WERI-Rb-1 (cell line): ENCODE measurements around the gene ARHGEF2.
A peak's percentile ranks its signal among the peaks of the same experiment; 100 is the strongest.

Source experiments
- DNase-seq: peaks from one replicate; pipeline ENCODE4 v3.0.0-alpha.2; 2020
- H3K27ac ChIP-seq: fragments of 250-450 bp; sonication (Bioruptor Pico); 2 replicates; pipeline ENCODE4 v1.5.1; 2020; ENCODE audit warnings: mild to moderate bottlenecking, moderate library complexity
- H3K27me3 ChIP-seq: fragments of 250-450 bp; sonication (Bioruptor Pico); 2 replicates; pipeline ENCODE4 v1.5.1; 2021; ENCODE audit warnings: mild to moderate bottlenecking, low read depth, moderate library complexity; ENCODE audit not compliant: insufficient read depth, severe bottlenecking
- H3K36me3 ChIP-seq: fragments of 250-450 bp; sonication (Bioruptor Pico); 2 replicates; pipeline ENCODE4 v1.5.1; 2020; ENCODE audit warnings: mild to moderate bottlenecking, moderate library complexity
- H3K4me3 ChIP-seq: 2 replicates; pipeline ENCODE4 v1.5.1; 2011; ENCODE audit warnings: low read depth, mild to moderate bottlenecking, control low read depth, low read length
- H3K9me3 ChIP-seq: fragments of 250-450 bp; sonication (Bioruptor Pico); 2 replicates; pipeline ENCODE4 v1.5.1; 2021; ENCODE audit warnings: mild to moderate bottlenecking, moderate library complexity; ENCODE audit not compliant: severe bottlenecking
- CTCF ChIP-seq: IDR thresholded peaks from 2 replicates; pipeline ENCODE4 v1.5.1; 2011; ENCODE audit warnings: low read depth, mild to moderate bottlenecking, control low read depth, inconsistent platforms, low read length

Gene ARHGEF2

DNA sequence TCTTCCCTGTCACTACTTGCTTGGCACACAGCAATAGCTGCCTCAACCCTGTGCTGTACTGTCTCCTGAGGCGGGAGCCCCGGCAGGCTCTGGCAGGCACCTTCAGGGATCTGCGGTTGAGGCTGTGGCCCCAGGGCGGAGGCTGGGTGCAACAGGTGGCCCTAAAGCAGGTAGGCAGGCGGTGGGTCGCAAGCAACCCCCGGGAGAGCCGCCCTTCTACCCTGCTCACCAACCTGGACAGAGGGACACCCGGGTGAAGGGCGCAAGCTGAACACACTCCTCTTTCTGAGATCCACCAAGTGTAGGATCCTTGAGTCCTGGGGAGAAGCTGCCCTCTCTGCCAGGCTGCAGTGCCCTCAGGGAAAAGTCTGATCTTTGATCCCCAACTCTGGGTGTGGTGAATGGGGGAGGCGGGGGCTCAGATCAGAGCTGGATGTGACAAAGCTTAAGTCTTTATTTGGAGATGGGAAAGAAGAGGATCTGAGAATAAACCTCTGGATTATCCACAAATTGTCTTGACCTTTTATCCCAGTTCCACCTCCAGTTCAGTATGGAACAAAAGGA lies 35.7 kb downstream of the ARHGEF2 start:
- Histone ChIP-seq H3K9me3 (no peaks in the 10 kb centered on the region), H3K27ac (no peak overlapping the region), H3K27me3 (no peaks in the 10 kb centered on the region), H3K36me3 (peaks cover 21% of the 10 kb centered on the region), H3K4me3 (no peak overlapping the region)
- TF ChIP-seq CTCF, result no peak
- DNase-seq, result peak; percentile 51

DNA sequence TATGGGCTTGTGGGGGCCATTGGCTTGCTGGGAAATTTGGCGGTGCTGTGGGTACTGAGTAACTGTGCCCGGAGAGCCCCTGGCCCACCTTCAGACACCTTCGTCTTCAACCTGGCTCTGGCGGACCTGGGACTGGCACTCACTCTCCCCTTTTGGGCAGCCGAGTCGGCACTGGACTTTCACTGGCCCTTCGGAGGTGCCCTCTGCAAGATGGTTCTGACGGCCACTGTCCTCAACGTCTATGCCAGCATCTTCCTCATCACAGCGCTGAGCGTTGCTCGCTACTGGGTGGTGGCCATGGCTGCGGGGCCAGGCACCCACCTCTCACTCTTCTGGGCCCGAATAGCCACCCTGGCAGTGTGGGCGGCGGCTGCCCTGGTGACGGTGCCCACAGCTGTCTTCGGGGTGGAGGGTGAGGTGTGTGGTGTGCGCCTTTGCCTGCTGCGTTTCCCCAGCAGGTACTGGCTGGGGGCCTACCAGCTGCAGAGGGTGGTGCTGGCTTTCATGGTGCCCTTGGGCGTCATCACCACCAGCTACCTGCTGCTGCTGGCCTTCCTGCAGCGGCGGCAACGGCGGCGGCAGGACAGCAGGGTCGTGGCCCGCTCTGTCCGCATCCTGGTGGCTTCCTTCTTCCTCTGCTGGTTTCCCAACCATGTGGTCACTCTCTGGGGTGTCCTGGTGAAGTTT lies 36.4 kb downstream of the ARHGEF2 start:
- H3K4me3 ChIP-seq, result no peak overlapping the region
- no peaks in the 10 kb centered on the region for H3K9me3 ChIP-seq
- TF ChIP-seq CTCF, result no peak
- no peaks in the 10 kb centered on the region for H3K27me3 ChIP-seq
- H3K36me3 ChIP-seq, result peaks cover 15% of the 10 kb centered on the region
- H3K27ac ChIP-seq, result no peak overlapping the region
- no peak for DNase-seq

DNA sequence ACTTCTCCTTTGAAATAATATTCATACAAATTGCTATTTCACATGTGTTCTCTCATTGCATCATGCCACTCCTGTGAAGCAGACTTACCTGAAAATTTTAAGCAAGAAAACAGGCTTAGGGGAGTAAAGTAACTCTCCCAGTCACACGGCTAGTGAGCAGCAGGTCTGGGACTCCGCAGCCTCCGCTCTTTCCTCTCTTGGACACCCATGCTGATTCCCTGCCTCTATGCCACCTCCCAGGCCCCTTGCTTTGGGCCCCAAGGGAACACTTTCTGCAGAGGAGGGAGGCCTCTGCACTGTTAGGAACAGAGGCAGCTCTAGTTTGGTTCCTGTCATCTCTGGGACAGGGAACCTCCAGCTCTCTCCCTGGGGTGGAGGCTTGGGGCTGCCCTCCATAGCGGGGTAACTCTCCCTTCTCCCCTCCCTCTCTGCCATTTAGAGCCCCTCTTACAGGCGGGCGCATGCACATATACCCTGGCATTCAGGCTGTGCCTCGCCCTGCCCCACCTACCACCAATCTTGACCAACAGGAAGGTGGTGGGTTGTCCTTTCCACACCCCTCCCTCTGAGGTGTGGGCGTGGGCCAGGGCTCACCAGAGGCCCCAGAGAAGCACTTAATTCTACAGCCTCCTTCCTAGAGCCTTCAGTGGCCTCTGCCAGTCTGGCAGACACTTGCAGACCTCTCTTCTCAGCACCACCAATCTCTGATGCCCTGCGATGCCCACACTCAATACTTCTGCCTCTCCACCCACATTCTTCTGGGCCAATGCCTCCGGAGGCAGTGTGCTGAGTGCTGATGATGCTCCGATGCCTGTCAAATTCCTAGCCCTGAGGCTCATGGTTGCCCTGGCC lies 37.1 kb downstream of the ARHGEF2 start, which contains the start of gene RXFP4:
RXFP4 (plus strand) TSS at position 646 of the 852 bp plus-strand sequence; CDS start at position 718, 72 bp downstream.
- H3K9me3 ChIP-seq, result no peaks in the 10 kb centered on the region
- H3K4me3 ChIP-seq, result no peak within 1 kb of the TSS
- peak; percentile 52 for DNase-seq
- no peaks in the 10 kb centered on the region for H3K27me3 ChIP-seq
- H3K36me3 ChIP-seq, result peaks cover 7% of the 10 kb centered on the region
- TF ChIP-seq CTCF, result no peak
- H3K27ac ChIP-seq, result peak within 1 kb of the TSS; percentile 50

DNA sequence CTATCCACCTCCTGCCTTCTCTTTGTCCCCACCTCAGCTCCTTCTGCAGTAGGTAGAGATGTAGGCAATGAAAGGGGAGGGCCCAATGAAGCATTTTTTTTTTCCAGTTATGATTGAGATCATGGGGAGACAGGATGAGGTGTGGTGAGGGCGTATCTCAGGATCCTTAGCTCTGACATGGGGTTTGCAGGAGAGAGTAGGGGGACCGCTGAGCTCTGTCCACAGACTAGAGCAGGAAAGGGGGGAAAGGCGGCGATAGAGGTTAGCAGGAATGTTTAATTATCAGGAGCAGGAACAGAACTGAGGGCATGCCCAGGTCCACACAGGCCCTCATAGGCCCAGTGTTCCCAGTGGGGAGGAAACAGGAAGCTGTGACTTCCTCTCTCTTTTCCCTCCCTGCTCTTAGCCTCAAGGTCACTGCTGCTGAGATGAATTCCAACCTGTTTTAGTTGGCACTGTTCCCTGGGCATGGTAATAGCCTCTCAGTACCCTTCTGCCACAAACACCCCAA lies 37.8 kb downstream of the ARHGEF2 start:
- TF ChIP-seq CTCF, result no peak
- no peaks in the 10 kb centered on the region for H3K27me3 ChIP-seq
- H3K4me3 ChIP-seq, result no peak overlapping the region
- H3K9me3 ChIP-seq, result no peaks in the 10 kb centered on the region
- peak overlapping the region; percentile 50 for H3K27ac ChIP-seq
- no peak for DNase-seq
- peaks cover under 1% of the 10 kb centered on the region; the same call in 1 of the 2 replicates for H3K36me3 ChIP-seq

- Histone ChIP-seq H3K9me3 (no peaks in the 10 kb centered on the region), H3K4me3 (no peak overlapping the region), H3K27me3 (no peaks in the 10 kb centered on the region), H3K36me3 (peaks cover 10% of the 10 kb centered on the region), H3K27ac (no peak overlapping the region)
- peak; percentile 89 for TF ChIP-seq CTCF
- peak; percentile 70 for DNase-seq
These were observed 40.1 kb downstream of the ARHGEF2 start for GRCh38 chr1:155938220-155938627.
